ENCODE results near the gene GZMM. TPM values are rescaled to one million over a fixed set of nuclear protein-coding genes. Genes with fewer than 3 reads are reported as not detected.

GZMM gene
- total and polyA plus RNA-seq, 2 of the 13 experiments (the other 11 are each of a cell fraction or from before 2014, with no cell fraction given), result 0.07 TPM; not detected in 1

GRCh38 chr19:530134-531008 lies 13.5 kb upstream of the GZMM start:
- intact Hi-C loops (cut with micrococcal nuclease; ENCODE audit: unreplicated experiment), result no loop called here
- ATAC-seq (no peak), DNase-seq (ENCODE audit: low spot score) (no peak), FAIRE-seq (no peak)
- in situ Hi-C loops (cut with HindIII; ENCODE audit: extremely low pct_ligation_motif_present, low pct_unique_long_range_greater_than_20kb), result no loop called here
- CTCF ChIA-PET (ENCODE audit: low intra/inter-chr PET ratio, low total read pairs), result interaction anchor here (0.6 kb wide), 1 partner anchor 50 kb away, joined by 3 read pairs; no protein-coding TSS in a partner anchor
- H3K79me2 ChIP-seq (ENCODE audit: insufficient read depth, low read length), result peaks cover 33% of the 10 kb centered on the region
- peaks cover 2 to 4% of the 10 kb centered on the region in 2 experiments; a peak in 3 of 5 replicates for H3K36me3 ChIP-seq (replicated peaks in 1 of 2; ENCODE audit: control insufficient read depth in 1 of 2, insufficient read depth in 2 of 2, low read length in 2 of 2)
- WGBS (ENCODE audit: low lambda C conversion rate), result 62% methylated on average over 35 of the region's 38 CpGs
- BruUV-seq (replicated peaks), result TSS peak; percentile 91
- H3K9me3 ChIP-seq (ENCODE audit: low read length), result no peaks in the 10 kb centered on the region
- no peaks in the 10 kb centered on the region for H3K27me3 ChIP-seq (ENCODE audit: control insufficient read depth in 1 of 2, insufficient read depth in 2 of 2, low read length in 2 of 2)
- POLR2A ChIA-PET, result interaction anchor here (0.8 to 3.7 kb wide), 17 partner anchors 9 to 222 kb away, joined by 3 to 33 read pairs (median 5); partner anchors contain the start of genes BSG, POLRMT and TPGS1
- peak overlapping the region; percentile 83 for H3K9ac ChIP-seq (ENCODE audit: insufficient read depth, low read depth, low read length)
- peaks cover 20% of the 10 kb centered on the region; the same call in 1 of the 2 replicates for H4K20me1 ChIP-seq (ENCODE audit: insufficient read depth, low read length)
- H3K4me2 ChIP-seq (ENCODE audit: low read depth, low read length), result peak overlapping the region; percentile 76
- H3K4me1 ChIP-seq (ENCODE audit: insufficient read depth, low read length), result peaks cover 60% of the 10 kb centered on the region
- H3K4me3 ChIP-seq (replicated peaks in 1 of 3; ENCODE audit: insufficient read depth in 1 of 3, low read depth in 2 of 3, low read length in 3 of 3), result peak overlapping the region; percentile 63 to 95 (median 87)
- H3K27ac ChIP-seq (ENCODE audit: extremely low read length, insufficient read depth, low read length), result peak overlapping the region; percentile 94
- H2AFZ ChIP-seq (ENCODE audit: low read length), result no peak overlapping the region
- TF ChIP-seq ARNTL (CRISPR knock-in tag; IDR thresholded peaks at IDR 0.05), result no peak
- no peak for TF ChIP-seq CEBPZ (IDR thresholded peaks at IDR 0.05; ENCODE audit: low read length)
- peak; percentile 8; the same call in 1 of the 2 replicates for TF ChIP-seq ARID5B (CRISPR knock-in tag; IDR thresholded peaks at IDR 0.05)
- TF ChIP-seq PAXIP1 (CRISPR knock-in tag; conservative IDR thresholded peaks at IDR 0.05), result peak; percentile 67
- TF ChIP-seq ZNF512B (CRISPR knock-in tag; IDR thresholded peaks at IDR 0.05; ENCODE audit: borderline replicate concordance), result no peak

Data from HepG2 (cell line).